PC-9 (cell line): ENCODE data around the gene TYSND1. TPM values are rescaled to one million over a fixed set of nuclear protein-coding genes. Genes with fewer than 3 reads are reported as not detected.

Experiments
- BruUV-seq: library from RNA; stranded (reverse); fragments of 400-500 nt; replicated peaks from 2 replicates; lab custom pipeline; 2021; lab: Mats Ljungman, UMichigan
- CTCF ChIA-PET: fragments of 300-600 bp; sonication (Branson Sonifier 250); formaldehyde crosslinking; loops from one replicate; lab custom pipeline; 2022; ENCODE audit warnings: antibody characterized with exemption; lab: Charles Lee
- POLR2A ChIA-PET: fragments of 300-600 bp; sonication (Branson Sonifier 250); formaldehyde crosslinking; loops from one replicate; lab custom pipeline; 2022; ENCODE audit warnings: antibody characterized with exemption; ENCODE audit not compliant: unreplicated experiment; lab: Charles Lee
- DNase-seq, 2 experiments: peaks; one replicate each; pipeline versions ENCODE4 v3.0.0 to v3.0.0-alpha.2; 2015 to 2022; ENCODE audit warnings: mixed read lengths in 1 of 2
- H2AFZ ChIP-seq: fragments of 200-600 bp; sonication (generic); 2 replicates; pipeline ENCODE4 v1.8.1; 2017; ENCODE audit warnings: antibody characterized with exemption
- H3F3A ChIP-seq: fragments of 200-600 bp; sonication (generic); 2 replicates; pipeline ENCODE4 v1.8.1; 2017; ENCODE audit warnings: antibody characterized with exemption, mild to moderate bottlenecking, low read depth; ENCODE audit not compliant: insufficient read depth
- H3K27ac ChIP-seq: fragments of 200-600 bp; sonication (generic); 2 replicates; pipeline ENCODE4 v1.6.1; 2016; ENCODE audit warnings: mixed run types
- H3K27me3 ChIP-seq: fragments of 200-600 bp; sonication (generic); 2 replicates; pipeline ENCODE4 v1.6.1; 2016; ENCODE audit warnings: low read depth, mixed run types; ENCODE audit not compliant: insufficient read depth
- H3K36me3 ChIP-seq: fragments of 200-600 bp; sonication (generic); 2 replicates; pipeline ENCODE4 v1.6.1; 2016; ENCODE audit warnings: low read depth, mixed run types
- H3K4me1 ChIP-seq: fragments of 200-600 bp; sonication (generic); replicated peaks from 2 replicates; pipeline ENCODE4 v1.6.1; 2016; ENCODE audit warnings: mixed run types; ENCODE audit not compliant: insufficient read depth
- H3K4me2 ChIP-seq: fragments of 200-600 bp; sonication (generic); 2 replicates; pipeline ENCODE4 v1.6.1; 2017; ENCODE audit warnings: mixed run types
- H3K4me3 ChIP-seq: fragments of 200-600 bp; sonication (generic); 2 replicates; pipeline ENCODE4 v1.6.1; 2016; ENCODE audit warnings: mixed run types
- H3K79me2 ChIP-seq: fragments of 200-600 bp; sonication (generic); 2 replicates; pipeline ENCODE4 v1.6.1; 2017; ENCODE audit warnings: low read depth, mixed run types
- H3K9me2 ChIP-seq: fragments of 200-600 bp; sonication (generic); 2 replicates; pipeline ENCODE4 v1.8.1; 2017; ENCODE audit warnings: mild to moderate bottlenecking; ENCODE audit not compliant: insufficient read depth
- H3K9me3 ChIP-seq: fragments of 200-600 bp; sonication (generic); 2 replicates; pipeline ENCODE4 v1.8.1; 2016; ENCODE audit warnings: low read depth; ENCODE audit not compliant: insufficient read depth
- H4K20me1 ChIP-seq: fragments of 200-600 bp; sonication (generic); 2 replicates; pipeline ENCODE4 v1.8.1; 2017; ENCODE audit not compliant: insufficient read depth
- EZH2 ChIP-seq: fragments of 200-600 bp; sonication (generic); IDR thresholded peaks from 2 replicates; pipeline ENCODE4 v1.8.0; 2017; ENCODE audit warnings: antibody characterized with exemption, low read depth
- intact Hi-C: fragments of 100-400 bp; cut with micrococcal nuclease; formaldehyde crosslinking; loops from one replicate; pipeline ENCODE4 v1.10.0; 2022; ENCODE audit not compliant: unreplicated experiment
- total RNA-seq: library from RNA; stranded (reverse); gene quantifications from 2 replicates; pipeline ENCODE4 v1.2.3, GENCODE V29; 2021
- TF ChIP-seq, protein P1 (sequence below): fragments of 200-600 bp; sonication (generic); conservative IDR thresholded peaks from 2 replicates; pipeline ENCODE4 v1.6.1; 2017; ENCODE audit warnings: mixed run types, antibody characterized with exemption, mild to moderate bottlenecking, moderate library complexity

The TYSND1 gene
- total RNA-seq, 1 experiment from 2014 or later = 28.0 TPM

DNA sequence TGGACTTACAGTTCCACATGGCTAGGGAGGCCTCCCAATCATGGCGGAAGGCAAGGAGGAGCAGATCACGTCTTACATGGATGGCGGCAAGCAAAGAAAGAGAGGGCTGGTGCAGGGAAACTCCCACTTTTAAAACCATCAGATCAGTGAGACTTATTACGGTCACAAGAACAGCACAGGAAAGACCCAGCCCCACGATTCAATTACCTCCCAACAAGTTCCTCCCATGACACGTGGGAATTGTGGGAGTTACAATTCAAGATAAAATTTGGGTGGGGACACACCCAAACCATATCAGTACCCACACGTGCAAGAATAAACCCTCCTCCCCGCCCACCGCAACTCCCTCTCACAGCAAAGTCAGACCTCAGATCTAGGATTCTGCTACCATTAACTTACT, 9.4 kb downstream of the TYSND1 start:
- Histone ChIP-seq H3F3A (peaks cover 17% of the 10 kb centered on the region; the same call in 1 of the 2 replicates), H3K79me2 (peaks cover 11% of the 10 kb centered on the region), H3K27me3 (no peaks in the 10 kb centered on the region), H4K20me1 (no peaks in the 10 kb centered on the region), H3K9me2 (no peaks in the 10 kb centered on the region), H3K4me1 (peaks cover 15% of the 10 kb centered on the region), H3K9me3 (no peaks in the 10 kb centered on the region), H3K36me3 (no peaks in the 10 kb centered on the region), H3K4me3 (no peak overlapping the region), H3K4me2 (no peak overlapping the region), H3K27ac (no peak overlapping the region), H2AFZ (no peak overlapping the region)
- intact Hi-C loops = no loop called here
- ChIA-PET POLR2A (interaction anchor here (1.0 kb wide), 1 partner anchor 9 kb away, joined by 7 read pairs; the partner anchor contains the start of gene TYSND1), CTCF (interaction anchor here (0.6 kb wide), 1 partner anchor 411 kb away, joined by 12 read pairs; no protein-coding TSS in a partner anchor)
- no TSS peak for BruUV-seq
- DNase-seq = no peak
- TF ChIP-seq EZH2 = no peak
- TF ChIP-seq, protein P1, sequence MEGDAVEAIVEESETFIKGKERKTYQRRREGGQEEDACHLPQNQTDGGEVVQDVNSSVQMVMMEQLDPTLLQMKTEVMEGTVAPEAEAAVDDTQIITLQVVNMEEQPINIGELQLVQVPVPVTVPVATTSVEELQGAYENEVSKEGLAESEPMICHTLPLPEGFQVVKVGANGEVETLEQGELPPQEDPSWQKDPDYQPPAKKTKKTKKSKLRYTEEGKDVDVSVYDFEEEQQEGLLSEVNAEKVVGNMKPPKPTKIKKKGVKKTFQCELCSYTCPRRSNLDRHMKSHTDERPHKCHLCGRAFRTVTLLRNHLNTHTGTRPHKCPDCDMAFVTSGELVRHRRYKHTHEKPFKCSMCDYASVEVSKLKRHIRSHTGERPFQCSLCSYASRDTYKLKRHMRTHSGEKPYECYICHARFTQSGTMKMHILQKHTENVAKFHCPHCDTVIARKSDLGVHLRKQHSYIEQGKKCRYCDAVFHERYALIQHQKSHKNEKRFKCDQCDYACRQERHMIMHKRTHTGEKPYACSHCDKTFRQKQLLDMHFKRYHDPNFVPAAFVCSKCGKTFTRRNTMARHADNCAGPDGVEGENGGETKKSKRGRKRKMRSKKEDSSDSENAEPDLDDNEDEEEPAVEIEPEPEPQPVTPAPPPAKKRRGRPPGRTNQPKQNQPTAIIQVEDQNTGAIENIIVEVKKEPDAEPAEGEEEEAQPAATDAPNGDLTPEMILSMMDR = no peak

DNA sequence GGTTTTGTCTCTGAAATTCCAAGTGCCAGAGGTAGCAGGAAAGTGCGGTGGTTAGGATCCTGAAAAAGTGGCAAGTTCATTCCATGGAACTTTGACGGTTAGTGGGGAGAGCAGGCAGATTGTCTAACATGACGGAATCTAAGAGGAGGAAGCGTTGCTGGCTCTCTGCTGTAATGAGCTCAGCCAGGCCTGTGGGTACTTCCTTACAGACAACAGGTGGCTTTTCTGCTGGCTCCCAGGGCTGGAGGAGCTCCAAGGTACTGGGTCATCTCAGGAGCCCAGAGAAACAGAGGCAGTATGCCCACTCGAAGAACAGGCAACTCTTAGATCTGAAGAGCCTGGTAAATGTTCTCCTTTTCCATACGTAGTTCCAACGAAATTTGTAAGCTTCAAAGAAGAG, 10.8 kb downstream of the TYSND1 start:
- Histone ChIP-seq H3K79me2 (peaks cover 25% of the 10 kb centered on the region), H3K27me3 (no peaks in the 10 kb centered on the region), H3K9me2 (no peaks in the 10 kb centered on the region), H4K20me1 (no peaks in the 10 kb centered on the region), H3K27ac (no peak overlapping the region), H3K4me1 (peaks cover 16% of the 10 kb centered on the region), H3K4me2 (no peak overlapping the region), H3K4me3 (no peak overlapping the region), H3F3A (peaks cover 27% of the 10 kb centered on the region), H3K9me3 (no peaks in the 10 kb centered on the region), H2AFZ (no peak overlapping the region), H3K36me3 (no peaks in the 10 kb centered on the region)
- ChIA-PET CTCF (interaction anchor here (0.8 kb wide), 1 partner anchor 11 kb away, joined by 3 read pairs; the partner anchor contains the start of gene TYSND1), POLR2A (interaction anchor here (0.5 kb wide), 1 partner anchor 87 kb away, joined by 6 read pairs; no protein-coding TSS in a partner anchor)
- intact Hi-C loops = no loop called here
- no TSS peak for BruUV-seq
- no peak for DNase-seq
- no peak for TF ChIP-seq EZH2
- TF ChIP-seq, protein P1 = no peak

DNA sequence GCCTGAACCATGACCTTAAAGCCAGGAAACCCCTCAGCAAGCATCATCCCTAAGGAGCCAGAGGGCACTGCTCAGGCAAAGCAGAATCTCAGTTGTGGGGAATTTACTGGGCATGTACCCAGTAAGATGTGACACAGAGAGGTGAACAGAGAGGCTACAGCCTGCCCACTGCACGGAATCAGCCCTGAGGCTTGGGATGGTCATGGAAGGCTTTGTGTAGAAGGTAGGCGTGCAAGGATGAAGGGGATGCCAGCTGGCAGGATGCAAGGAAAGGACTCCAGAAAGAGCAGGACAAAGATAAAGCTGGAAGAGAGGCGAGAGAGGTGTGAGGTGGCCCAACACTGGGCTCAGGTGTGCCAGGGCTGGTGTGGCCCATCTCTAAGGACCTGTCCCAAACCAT, 11.5 kb downstream of the TYSND1 start:
- intact Hi-C loops = no loop called here
- Histone ChIP-seq H3K79me2 (peaks cover 32% of the 10 kb centered on the region), H3K4me1 (peaks cover 23% of the 10 kb centered on the region), H2AFZ (no peak overlapping the region), H3K27me3 (no peaks in the 10 kb centered on the region), H3K4me2 (no peak overlapping the region), H3K9me3 (no peaks in the 10 kb centered on the region), H3K4me3 (no peak overlapping the region), H3K36me3 (no peaks in the 10 kb centered on the region), H3K27ac (no peak overlapping the region), H4K20me1 (no peaks in the 10 kb centered on the region), H3K9me2 (no peaks in the 10 kb centered on the region), H3F3A (peaks cover 33% of the 10 kb centered on the region)
- DNase-seq = no peak
- no peak for TF ChIP-seq EZH2
- ChIA-PET CTCF (no interaction called here), POLR2A (no interaction called here)
- no TSS peak for BruUV-seq
